ENCODE results near the gene AJAP1. TPM values are rescaled to one million over a fixed set of nuclear protein-coding genes. Genes with fewer than 3 reads are reported as not detected.

AJAP1 gene
- total and polyA plus RNA-seq, 2 experiments from 2014 or later: not detected

DNA sequence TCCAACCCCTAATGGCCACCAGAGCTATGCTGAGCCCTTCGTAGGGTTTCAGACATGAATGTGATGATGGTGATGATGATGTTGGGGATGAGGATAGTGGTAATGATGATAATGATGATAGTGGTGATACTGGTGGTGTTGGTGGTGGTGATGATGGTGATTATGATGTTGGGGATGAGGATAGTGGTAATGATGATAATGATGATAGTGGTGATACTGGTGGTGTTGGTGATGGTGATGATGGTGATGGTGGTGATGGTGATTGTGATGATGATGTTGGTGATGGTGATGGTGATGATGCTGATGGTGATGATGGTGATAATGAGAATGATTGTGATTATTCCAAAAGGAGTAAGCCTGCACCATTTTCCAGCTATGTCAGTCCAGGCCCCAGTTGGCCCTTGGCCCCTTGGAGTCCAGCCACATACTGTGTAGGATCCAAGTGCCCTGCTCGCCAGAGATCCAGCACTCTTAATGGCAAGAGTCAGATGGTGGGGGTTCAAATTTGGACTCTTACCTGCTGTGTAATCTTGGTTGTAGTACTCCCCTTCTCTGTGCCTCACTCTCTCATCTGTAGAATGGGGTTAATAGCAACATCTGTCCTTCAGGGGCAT lies 28.3 kb downstream of the AJAP1 start (continued):
- TF ChIP-seq, protein P1, sequence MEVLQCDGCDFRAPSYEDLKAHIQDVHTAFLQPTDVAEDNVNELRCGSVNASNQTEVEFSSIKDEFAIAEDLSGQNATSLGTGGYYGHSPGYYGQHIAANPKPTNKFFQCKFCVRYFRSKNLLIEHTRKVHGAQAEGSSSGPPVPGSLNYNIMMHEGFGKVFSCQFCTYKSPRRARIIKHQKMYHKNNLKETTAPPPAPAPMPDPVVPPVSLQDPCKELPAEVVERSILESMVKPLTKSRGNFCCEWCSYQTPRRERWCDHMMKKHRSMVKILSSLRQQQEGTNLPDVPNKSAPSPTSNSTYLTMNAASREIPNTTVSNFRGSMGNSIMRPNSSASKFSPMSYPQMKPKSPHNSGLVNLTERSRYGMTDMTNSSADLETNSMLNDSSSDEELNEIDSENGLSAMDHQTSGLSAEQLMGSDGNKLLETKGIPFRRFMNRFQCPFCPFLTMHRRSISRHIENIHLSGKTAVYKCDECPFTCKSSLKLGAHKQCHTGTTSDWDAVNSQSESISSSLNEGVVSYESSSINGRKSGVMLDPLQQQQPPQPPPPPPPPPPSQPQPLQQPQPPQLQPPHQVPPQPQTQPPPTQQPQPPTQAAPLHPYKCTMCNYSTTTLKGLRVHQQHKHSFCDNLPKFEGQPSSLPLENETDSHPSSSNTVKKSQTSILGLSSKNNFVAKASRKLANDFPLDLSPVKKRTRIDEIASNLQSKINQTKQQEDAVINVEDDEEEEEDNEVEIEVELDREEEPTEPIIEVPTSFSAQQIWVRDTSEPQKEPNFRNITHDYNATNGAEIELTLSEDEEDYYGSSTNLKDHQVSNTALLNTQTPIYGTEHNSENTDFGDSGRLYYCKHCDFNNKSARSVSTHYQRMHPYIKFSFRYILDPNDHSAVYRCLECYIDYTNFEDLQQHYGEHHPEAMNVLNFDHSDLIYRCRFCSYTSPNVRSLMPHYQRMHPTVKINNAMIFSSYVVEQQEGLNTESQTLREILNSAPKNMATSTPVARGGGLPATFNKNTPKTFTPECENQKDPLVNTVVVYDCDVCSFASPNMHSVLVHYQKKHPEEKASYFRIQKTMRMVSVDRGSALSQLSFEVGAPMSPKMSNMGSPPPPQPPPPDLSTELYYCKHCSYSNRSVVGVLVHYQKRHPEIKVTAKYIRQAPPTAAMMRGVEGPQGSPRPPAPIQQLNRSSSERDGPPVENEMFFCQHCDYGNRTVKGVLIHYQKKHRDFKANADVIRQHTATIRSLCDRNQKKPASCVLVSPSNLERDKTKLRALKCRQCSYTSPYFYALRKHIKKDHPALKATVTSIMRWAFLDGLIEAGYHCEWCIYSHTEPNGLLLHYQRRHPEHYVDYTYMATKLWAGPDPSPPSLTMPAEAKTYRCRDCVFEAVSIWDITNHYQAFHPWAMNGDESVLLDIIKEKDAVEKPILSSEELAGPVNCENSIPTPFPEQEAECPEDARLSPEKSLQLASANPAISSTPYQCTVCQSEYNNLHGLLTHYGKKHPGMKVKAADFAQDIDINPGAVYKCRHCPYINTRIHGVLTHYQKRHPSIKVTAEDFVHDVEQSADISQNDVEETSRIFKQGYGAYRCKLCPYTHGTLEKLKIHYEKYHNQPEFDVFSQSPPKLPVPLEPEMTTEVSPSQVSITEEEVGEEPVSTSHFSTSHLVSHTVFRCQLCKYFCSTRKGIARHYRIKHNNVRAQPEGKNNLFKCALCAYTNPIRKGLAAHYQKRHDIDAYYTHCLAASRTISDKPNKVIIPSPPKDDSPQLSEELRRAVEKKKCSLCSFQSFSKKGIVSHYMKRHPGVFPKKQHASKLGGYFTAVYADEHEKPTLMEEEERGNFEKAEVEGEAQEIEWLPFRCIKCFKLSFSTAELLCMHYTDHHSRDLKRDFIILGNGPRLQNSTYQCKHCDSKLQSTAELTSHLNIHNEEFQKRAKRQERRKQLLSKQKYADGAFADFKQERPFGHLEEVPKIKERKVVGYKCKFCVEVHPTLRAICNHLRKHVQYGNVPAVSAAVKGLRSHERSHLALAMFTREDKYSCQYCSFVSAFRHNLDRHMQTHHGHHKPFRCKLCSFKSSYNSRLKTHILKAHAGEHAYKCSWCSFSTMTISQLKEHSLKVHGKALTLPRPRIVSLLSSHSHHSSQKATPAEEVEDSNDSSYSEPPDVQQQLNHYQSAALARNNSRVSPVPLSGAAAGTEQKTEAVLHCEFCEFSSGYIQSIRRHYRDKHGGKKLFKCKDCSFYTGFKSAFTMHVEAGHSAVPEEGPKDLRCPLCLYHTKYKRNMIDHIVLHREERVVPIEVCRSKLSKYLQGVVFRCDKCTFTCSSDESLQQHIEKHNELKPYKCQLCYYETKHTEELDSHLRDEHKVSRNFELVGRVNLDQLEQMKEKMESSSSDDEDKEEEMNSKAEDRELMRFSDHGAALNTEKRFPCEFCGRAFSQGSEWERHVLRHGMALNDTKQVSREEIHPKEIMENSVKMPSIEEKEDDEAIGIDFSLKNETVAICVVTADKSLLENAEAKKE (CRISPR knock-in tag; IDR thresholded peaks at IDR 0.05): no peak
- TF ChIP-seq CTCF (conservative IDR thresholded peaks at IDR 0.05; ENCODE audit: low read depth in 2 of 2) (no peak), REST (IDR thresholded peaks at IDR 0.05; ENCODE audit: unreplicated experiment) (no peak), EZH2 (IDR thresholded peaks at IDR 0.05; ENCODE audit: low read depth, unreplicated experiment) (no peak)

Data from GM23338 (cell line).